NK-92 (cell line): ENCODE measurements around the gene RHBG.

Experiments used
- DNase-seq: peaks from one replicate; lab custom pipeline; 2025; ENCODE audit not compliant: unreplicated experiment; lab: John Stamatoyannopoulos, UW

RHBG gene

GRCh38 chr1:156406251-156406650 is 37.2 kb downstream of the RHBG start:
- no peak for DNase-seq

- DNase-seq, result no peak
These were observed 38.3 kb downstream of the RHBG start for GRCh38 chr1:156407344-156407743.

- DNase-seq, result no peak
These were observed 38.7 kb downstream of the RHBG start for GRCh38 chr1:156407760-156408159.

- no peak for DNase-seq
These were observed 40.4 kb downstream of the RHBG start for GRCh38 chr1:156409439-156409838.

- DNase-seq, result no peak
These were observed 41.2 kb downstream of the RHBG start for GRCh38 chr1:156410238-156410637.

GRCh38 chr1:156410740-156411139 is 41.7 kb downstream of the RHBG start:
- DNase-seq, result no peak

GRCh38 chr1:156412653-156413321 is 43.8 kb downstream of the RHBG start:
- DNase-seq, result no peak

GRCh38 chr1:156413391-156414246 is 44.6 kb downstream of the RHBG start:
- no peak for DNase-seq

- DNase-seq, result no peak
These were observed 45.6 kb downstream of the RHBG start for GRCh38 chr1:156414461-156415064.

GRCh38 chr1:156416993-156417392 is 48.0 kb downstream of the RHBG start:
- no peak for DNase-seq

GRCh38 chr1:156417401-156418020 is 48.5 kb downstream of the RHBG start:
- DNase-seq, result no peak

GRCh38 chr1:156418416-156419070 is 49.5 kb downstream of the RHBG start:
- no peak for DNase-seq

GRCh38 chr1:156419854-156420204 is 50.8 kb downstream of the RHBG start:
- no peak for DNase-seq

GRCh38 chr1:156420205-156421061 is 51.4 kb downstream of the RHBG start:
- no peak for DNase-seq

GRCh38 chr1:156421062-156421938 is 52.3 kb downstream of the RHBG start:
- DNase-seq, result no peak

- DNase-seq, result no peak
These were observed 53.1 kb downstream of the RHBG start for GRCh38 chr1:156421939-156422601.

GRCh38 chr1:156422602-156423091 is 53.6 kb downstream of the RHBG start:
- no peak for DNase-seq
